ENCODE measurements around the gene SLC33A1.
"Not testable (repeated sequence)": the region's sequence is repeated elsewhere in the genome, so short reads cannot be mapped to it uniquely, and the experiment has no call there.

Gene SLC33A1

GRCh38 chr3:155854141-155854940 lies at the start of gene SLC33A1:
SLC33A1 (minus strand) TSS chr3:155854427; CDS start chr3:155853997, 430 bp downstream.
- peak; percentile 97 to 98 for DNase-seq

- DNase-seq: no peak
These were observed 41.2 kb upstream of the SLC33A1 start for GRCh38 chr3:155895379-155895900.

- DNase-seq: no peak
These were observed 37.1 kb upstream of the SLC33A1 start for GRCh38 chr3:155891321-155891720.

- no peak for DNase-seq
These were observed 36.5 kb upstream of the SLC33A1 start for GRCh38 chr3:155890671-155891190.

GRCh38 chr3:155889952-155890351 lies 35.7 kb upstream of the SLC33A1 start:
- no peak for DNase-seq

- DNase-seq: no peak
These were observed 35.0 kb upstream of the SLC33A1 start for GRCh38 chr3:155889212-155889611.

- DNase-seq: no peak
These were observed 32.7 kb upstream of the SLC33A1 start for GRCh38 chr3:155886915-155887314.

GRCh38 chr3:155886348-155886747 lies 32.1 kb upstream of the SLC33A1 start:
- not testable (repeated sequence) for DNase-seq

GRCh38 chr3:155885292-155885691 lies 31.1 kb upstream of the SLC33A1 start:
- DNase-seq: no peak

- DNase-seq: no peak
These were observed 30.1 kb upstream of the SLC33A1 start for GRCh38 chr3:155884292-155884691.

- DNase-seq: no peak
These were observed 26.1 kb upstream of the SLC33A1 start for GRCh38 chr3:155880286-155880685.

- no peak for DNase-seq
These were observed 22.3 kb upstream of the SLC33A1 start for GRCh38 chr3:155876503-155876902.

- DNase-seq: no peak
These were observed 21.8 kb upstream of the SLC33A1 start for GRCh38 chr3:155876037-155876436.

GRCh38 chr3:155872904-155873646 lies 18.8 kb upstream of the SLC33A1 start:
- no peak for DNase-seq

- no peak for DNase-seq
These were observed 17.5 kb upstream of the SLC33A1 start for GRCh38 chr3:155871746-155872158.

- peak; percentile 57 to 63 for DNase-seq
These were observed 16.9 kb upstream of the SLC33A1 start for GRCh38 chr3:155870945-155871745.

- peak; percentile 94 to 95 for DNase-seq
These were observed 16.1 kb upstream of the SLC33A1 start, which contains the start of gene GMPS for GRCh38 chr3:155870133-155870944. GMPS (plus strand) TSS chr3:155870650; CDS start chr3:155870871, 221 bp downstream.

GRCh38 chr3:155869691-155870090 lies 15.5 kb upstream of the SLC33A1 start:
- DNase-seq: no peak

- no peak for DNase-seq
These were observed 9.0 kb upstream of the SLC33A1 start for GRCh38 chr3:155863072-155863784.

GRCh38 chr3:155862290-155862982 lies 8.2 kb upstream of the SLC33A1 start:
- peak; percentile 37 to 59 for DNase-seq
